ENCODE measurements around the gene TIGD2.
"Not testable (repeated sequence)": the region's sequence is repeated elsewhere in the genome, so short reads cannot be mapped to it uniquely, and the experiment has no call there.

The TIGD2 gene

DNA sequence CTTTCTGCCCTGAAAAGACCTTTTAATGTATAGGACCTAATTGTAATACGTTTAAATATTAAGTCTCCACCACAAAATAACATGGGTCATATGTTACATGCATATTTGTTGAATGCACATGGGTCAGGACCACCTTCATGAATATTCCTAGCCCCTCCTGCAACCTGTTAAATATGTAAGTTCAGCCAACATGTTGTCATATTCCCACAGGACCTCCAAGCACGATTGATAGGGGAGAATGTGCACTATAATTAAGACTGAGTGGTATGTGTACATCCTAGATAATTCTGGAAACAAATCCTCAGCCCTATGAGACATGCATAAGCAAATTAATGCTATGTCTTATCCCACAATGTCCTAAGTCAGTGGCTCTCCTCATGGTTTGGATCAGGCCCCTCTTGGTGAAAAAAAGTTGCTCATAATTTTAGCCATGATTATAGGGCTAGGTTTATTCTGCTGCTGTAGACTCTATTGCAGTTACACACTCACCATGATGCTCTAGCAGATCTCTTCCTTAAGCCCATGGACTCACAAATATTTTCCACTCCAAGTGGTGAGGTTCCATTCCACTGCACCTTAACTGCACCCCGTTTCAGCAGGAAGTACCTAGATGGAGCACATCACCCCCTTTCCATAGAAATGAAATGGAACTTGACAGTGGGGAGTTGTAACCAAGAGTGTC, 10.2 kb downstream of the TIGD2 start:
- DNase-seq = no peak

- DNase-seq = no peak
Measured at GRCh38 chr4:89123451-89123851, 12.1 kb downstream of the TIGD2 start.

DNA sequence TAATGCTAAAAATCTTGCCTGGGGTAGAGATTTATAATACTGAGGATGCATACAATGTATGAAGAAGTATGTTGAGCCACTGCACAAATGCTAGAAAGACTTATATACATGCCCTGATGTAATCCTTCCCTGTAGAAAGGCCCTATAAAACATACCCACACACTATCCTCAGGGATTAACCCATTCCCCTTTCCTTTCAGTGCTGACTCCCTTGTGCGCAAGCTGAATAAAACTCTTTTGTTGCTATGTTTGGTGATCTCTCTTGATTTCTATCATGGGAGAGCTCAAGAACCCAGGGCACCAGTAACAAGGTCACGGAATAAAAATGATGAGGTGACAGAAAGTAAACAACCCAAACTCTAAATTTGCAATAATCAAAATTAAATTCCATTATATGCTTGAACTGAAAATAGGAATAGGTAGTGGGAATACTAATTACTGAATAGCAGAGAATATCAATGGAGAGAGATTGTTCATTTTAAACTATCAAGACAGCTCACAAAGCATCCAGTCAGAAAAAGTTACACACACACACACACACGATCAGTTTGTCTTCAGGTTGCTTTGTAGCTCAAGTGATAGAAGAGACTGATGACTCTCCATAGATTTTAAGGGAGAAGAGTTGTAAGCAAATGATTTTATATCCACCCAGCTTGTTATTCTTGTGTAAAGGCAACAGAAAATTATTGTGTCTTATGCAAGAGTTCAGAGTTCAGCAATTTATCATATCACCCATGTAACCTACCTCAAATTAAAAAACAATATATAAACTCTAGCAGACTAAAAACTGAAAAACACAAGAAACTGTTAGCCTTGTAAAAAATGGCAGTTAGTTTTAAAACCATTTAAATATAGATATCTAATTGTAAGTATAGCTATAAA, 14.8 kb downstream of the TIGD2 start:
- no peak for DNase-seq

DNA sequence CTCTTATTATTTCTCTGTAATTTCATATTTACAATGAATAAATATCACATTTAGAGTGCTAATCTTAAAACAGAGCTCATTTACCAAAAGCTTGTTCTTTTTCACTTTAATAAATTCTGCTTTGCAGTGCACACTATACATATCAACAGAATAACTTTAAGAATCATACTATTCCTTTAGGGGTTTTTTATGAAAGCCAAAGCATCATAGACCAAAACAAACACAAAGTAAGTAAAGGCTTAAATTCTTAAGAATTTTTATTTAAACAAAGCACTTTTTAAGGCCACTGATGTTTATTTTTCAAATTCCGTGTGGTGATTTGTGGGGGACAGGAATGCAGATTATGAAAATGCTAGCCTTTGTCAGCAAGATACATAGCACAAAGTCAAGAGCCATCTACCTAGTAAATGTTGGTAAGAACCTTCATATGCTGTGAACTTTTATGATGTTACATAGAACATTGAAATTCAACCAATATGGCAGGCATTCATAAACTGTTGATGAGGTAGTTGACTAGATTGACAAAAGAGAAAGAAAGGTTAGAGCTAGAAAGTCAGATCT, 17.8 kb downstream of the TIGD2 start:
- no peak for DNase-seq

DNA sequence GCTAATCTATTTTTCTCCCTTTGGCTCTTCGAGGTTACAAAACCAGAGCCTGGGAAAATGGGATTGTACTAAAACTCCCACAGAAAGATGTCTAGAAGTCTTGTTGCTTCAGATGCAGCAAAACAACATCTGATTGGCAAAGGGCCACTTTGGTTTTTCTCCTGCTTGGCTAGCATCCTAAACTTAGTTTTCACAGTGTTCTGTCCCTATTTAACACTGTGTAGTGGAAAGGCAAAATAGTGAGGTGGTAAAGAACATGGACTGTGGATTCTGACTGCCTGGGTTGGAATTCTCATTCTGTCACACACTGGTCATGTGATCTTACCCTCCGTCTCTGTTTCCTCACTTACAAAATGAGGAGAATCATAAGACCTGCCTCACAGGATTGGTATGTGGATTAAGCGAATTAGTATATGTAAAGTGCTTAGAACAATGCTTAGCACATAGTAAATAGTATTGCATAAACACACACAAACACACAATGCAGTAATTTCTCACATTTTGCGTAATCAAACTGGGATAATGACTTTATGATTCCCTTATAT, 23.5 kb downstream of the TIGD2 start:
- no peak for DNase-seq

DNA sequence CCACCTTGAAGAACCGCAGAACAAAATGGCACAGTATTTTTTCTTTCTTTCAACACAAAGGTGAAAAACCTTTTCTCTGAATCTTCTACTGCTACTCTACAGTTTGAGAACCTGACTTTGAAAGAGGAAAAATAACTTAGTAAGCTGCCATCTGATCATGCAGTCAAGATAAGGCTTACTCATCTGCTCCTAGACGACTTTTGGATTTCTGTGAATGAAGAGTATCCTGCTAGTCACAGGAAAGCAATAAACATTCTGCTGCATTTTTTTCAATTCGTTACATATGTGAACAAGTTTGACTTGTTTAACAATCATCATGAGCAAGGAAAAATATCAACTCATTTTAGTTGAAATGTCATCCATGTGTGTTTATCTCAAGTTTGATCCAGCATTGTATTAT, 25.2 kb downstream of the TIGD2 start:
- no peak for DNase-seq

- DNase-seq = no peak
Measured at GRCh38 chr4:89137231-89137630, 25.9 kb downstream of the TIGD2 start.

DNA sequence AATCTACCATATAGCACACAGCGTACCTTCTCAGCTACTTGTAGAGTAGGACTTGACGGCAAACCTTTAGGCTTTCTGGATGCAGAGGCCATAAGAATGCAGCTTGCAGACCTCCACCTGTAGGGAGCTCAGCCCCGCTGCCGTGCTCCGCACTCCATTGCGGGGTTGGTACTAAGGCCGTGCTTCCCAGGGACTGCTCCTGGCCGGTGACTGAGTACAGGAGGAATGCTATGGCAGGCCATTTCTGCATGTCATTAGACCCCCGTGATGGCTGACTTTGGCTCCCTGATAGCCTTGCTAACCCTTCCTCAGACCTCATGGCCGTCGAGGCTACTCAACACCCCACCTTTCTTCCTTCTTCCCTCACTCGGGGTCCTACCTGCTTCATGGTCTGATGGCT, 26.4 kb downstream of the TIGD2 start:
- no peak for DNase-seq

DNA sequence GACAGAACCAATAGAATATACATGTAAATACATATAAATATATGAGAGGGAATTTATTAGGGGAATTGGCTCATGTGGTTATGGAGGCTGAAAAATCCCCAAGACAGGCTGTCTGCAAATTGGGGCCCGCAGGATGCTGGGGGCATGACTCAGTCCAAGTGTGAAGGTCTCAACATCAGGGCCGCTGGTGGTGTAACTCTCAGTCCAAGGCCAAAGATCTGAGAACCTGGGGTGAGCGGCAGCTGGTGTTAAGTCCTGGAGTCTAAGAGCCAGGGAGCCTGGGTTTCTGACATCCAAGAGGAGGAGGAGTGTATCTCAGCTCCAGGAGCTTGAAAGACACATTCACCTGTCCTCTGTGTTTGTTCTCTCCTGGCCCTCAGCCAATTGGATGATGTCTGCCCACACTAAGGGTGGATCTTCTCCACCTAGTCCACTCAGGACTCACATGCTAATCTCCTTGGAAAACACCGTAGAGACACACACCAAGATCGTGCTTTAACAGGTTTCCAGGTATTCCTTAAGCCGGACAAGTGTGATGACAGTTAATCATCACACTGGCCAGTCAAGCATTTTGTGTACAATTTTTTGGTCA, 28.9 kb downstream of the TIGD2 start:
- no peak for DNase-seq

DNA sequence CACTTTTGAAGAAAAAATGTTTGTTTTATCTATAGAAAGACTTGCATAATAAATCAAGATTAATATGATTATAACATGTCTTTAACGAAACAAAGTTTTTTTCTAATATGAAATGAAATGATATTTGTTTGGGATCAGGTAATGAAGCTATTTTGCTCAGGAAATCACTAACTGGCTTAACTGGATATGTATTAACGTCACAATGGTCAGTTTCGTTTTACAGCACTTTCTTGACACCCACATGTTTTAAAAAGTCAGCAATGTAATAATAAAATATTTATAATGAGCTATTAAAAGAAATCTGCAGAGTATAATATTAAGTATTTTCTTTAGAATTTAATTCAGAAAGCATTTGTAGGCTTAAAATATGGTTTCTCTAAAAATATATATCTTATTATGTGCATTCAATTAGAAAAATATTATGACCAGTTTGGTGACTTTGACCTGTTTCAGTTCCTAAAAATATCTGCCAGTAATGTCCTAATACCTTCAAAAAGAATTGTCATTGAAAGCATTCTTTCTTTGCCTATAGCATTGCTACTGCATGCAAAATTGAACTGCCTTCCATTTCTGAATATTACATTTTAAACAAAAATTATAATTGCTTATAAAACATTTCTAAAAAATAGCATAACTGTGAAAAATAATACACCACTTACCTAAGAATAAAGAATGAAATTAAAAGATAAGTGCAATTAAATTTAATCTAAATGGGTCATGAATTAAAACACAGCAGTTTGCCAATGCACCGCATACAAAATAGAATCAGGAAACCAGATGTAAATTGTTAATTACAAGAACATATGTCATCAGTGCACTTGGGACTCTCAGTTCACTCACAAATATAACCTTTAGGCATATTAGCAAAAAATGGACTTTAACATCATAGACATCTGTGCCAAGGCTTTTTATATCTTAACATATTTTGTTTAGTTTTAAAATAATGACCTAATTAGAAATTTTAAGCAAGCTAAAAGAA, 31.6 kb downstream of the TIGD2 start:
- no peak for DNase-seq

GRCh38 chr4:89144652-89145051, 33.3 kb downstream of the TIGD2 start:
- not testable (repeated sequence) for DNase-seq

GRCh38 chr4:89146196-89146595, 34.9 kb downstream of the TIGD2 start:
- DNase-seq = no peak

DNA sequence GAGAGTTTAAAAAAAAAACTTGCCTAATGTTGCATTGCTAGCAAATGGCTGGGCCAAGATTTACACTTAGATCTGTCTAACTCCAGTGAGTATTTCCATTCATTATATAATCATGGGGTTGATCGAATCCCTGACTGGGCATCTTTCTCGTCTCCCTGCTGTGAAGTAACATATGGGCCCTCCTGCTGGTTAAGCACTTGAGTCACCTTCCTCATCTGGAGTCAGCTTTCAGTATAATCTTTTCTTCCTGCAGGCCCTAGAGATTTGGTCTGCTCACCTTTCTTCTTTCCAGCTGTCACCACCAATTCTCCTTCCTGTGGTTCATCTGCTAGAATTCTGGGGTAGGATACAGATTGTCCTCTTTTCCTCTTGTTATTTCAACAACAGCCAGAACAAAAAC, 41.6 kb downstream of the TIGD2 start:
- DNase-seq = no peak

GRCh38 chr4:89156174-89156914, 45.0 kb downstream of the TIGD2 start:
- DNase-seq = no peak

GRCh38 chr4:89157488-89158024, 46.2 kb downstream of the TIGD2 start:
- no peak for DNase-seq

GRCh38 chr4:89158884-89159503, 47.7 kb downstream of the TIGD2 start:
- no peak for DNase-seq

- no peak for DNase-seq
Measured at GRCh38 chr4:89160806-89161205, 49.5 kb downstream of the TIGD2 start.

DNA sequence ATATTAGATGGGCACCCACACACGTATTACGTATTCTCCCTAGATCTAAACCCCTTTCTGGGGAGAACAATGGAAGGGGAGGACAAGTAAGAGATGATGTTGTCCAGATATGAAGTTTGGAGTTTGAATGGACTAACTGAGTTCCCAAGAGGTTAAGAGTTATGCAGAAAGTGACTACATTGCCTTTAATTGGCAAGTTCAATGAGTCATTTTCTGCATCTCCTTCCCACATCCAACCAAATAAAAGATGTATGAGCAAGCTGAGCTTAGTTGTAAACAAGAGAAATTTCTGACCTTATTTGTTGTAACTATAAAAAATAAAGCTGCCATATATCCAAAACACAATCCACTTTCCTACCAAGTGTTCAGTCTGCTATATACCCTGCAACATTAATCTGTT, 50.5 kb downstream of the TIGD2 start:
- no peak for DNase-seq

DNA sequence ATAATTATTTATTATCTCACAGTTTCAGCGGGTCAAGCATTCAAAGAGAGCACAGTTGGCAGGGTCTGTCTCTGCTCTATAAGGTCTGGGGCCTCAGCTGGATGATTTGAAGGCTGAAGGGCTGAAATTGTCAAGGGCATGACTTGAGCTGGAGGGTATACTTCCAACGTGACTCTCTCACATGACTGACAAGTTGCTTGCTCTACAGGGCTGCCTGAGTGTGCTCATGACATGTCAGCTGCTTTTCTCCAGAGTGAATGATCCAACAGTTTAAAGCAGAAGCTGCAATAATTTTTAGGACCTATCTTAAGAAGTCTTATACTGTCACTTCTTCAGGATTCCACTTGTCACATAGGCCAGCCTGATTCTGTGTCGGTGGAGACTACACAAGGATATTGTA, 51.2 kb downstream of the TIGD2 start:
- no peak for DNase-seq

DNA sequence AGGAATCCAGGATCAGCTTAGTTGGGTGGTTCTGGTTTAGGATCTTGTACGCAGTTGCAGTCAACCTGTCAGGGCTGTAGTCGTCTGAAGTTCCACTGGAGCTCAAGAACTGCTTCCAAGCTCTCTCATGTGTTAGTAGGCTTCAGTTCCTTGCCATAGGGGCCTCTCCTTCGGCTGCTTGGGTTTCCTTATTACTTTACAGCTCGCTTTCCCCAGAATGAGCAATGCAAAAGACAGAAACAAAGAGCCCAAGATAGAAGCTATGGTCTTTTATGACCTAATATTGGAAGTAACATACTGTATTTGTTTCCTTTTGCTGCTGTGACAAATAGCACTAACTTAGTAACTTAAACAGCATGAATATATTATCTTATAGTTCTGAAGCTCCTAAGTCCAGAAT, 51.7 kb downstream of the TIGD2 start:
- DNase-seq = no peak

- DNase-seq = no peak
Measured at GRCh38 chr4:89164400-89164799, 53.1 kb downstream of the TIGD2 start.

All from CD4-positive, alpha-beta T cell treated with Interferon gamma for 1 hour (primary cell).